Stomach (tissue), 4 donors: ENCODE results near the gene TUBB6.

Experiments
- CTCF ChIP-seq, 7 experiments: fragments of 450-650 bp in 4 of 7; fragments of 200-600 bp in 3 of 7; sonication (generic) in 3 of 7; IDR thresholded peaks; one replicate each; pipeline ENCODE4 v1.5.1; 2016 to 2019; ENCODE audit warnings: antibody characterized with exemption in 7 of 7, control low read depth in 2 of 7, mild to moderate bottlenecking in 1 of 7
- POLR2A ChIP-seq, 4 donors: fragments of 450-650 bp; IDR thresholded peaks; one replicate each; pipeline ENCODE4 v1.6.1; 2016; ENCODE audit warnings: antibody characterized with exemption in 4 of 4, control low read depth in 2 of 4, mild to moderate bottlenecking in 1 of 4, moderate library complexity in 1 of 4

GRCh38 chr18:12262748-12263147 lies 45.3 kb upstream of the TUBB6 start:
- TF ChIP-seq POLR2A (IDR thresholded peaks at IDR 0.05) (no peak), CTCF (IDR thresholded peaks at IDR 0.05) (no peak)
